ENCODE measurements around the gene ARL5A.
A peak's percentile ranks its signal among the peaks of the same experiment; 100 is the strongest.

Gene ARL5A

DNA sequence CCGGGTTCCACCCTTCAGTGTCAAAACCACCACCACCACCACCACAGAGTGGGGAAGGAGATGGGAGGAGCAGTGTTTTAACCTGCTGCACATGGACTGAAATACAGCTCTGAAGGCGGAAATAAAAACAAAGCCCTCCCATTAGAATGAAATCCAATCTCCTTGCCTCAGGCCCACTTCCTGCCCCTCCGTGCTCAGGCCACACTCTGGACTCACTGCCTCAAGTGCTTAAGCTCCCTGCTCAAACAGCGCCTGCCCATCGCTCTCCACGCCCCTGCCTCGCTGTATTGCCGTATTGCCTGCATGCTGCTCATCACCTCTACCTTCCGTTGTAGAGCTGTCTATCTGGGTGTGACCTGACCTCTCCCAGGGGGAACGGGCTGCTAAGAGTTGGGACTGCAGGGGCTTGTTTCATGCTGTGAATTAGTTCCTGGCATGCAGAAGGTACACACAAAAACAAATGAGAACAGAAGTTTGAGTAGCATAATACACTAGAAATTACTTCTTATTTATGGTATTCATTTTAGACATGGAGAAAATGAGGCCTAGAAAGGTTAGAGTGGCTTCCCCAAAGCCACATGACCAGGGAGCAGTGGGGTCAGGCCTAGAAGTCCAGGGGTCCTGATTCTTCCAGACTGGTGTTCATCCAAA is 62.3 kb downstream of the ARL5A start:
- DNase-seq, result peak; percentile 20 to 72 (median 32)

DNA sequence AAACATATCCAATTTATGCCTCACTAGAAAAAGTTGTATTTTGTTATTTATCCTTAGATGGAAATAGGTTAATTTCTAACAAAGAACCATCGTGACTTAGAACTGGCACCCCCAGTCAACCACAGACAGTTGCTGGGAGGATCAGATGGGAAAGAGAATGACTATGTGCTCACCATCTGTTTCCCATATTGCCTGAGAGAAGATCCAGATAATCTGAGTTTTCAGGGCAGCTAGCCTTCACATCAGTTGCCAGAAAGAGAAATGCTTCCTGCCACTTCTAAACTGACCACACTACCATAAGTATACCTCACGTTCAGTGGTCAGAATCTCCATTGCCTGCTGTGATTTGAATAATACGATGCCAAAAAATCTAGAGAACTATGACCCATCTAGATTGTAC is 65.5 kb downstream of the ARL5A start:
- no peak for DNase-seq

DNA sequence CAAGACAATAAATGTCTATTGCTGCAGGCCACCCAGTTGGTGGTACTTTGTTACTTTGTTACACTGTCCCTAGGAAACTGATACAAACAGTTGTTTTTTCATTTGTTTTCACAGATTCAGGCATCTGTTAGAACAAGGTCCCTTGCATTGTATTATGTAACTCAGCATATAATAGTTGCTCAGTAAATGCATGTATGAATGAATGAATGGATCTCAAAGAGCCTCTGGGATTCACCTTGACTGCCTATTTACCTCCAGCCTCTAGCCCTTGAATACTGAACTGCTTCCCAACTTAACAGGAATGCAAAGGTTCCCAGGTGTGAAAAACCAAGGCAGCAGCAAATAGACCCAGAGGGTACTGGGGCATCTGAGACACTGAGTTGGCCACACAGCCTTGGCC is 66.5 kb downstream of the ARL5A start:
- DNase-seq, result no peak

DNA sequence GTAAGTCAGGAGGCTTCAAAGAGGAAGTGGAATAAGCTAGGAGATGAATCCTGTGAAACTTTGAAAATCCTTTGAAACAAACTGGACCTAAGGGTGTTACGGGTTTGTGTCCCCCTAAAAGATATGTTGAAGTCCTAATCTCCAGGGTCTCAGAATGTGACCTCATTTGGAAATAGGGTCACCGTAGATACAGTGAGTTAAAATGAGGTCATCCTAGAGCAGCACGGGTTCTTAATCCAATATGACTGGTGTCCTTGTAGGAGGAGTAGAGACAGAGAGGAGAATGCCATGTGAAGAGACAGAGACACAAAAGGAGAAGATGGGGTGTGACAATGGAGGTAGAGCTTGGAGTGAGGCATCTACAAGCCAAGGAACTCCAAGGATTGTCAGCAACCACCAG is 67.0 kb downstream of the ARL5A start:
- DNase-seq, result no peak

DNA sequence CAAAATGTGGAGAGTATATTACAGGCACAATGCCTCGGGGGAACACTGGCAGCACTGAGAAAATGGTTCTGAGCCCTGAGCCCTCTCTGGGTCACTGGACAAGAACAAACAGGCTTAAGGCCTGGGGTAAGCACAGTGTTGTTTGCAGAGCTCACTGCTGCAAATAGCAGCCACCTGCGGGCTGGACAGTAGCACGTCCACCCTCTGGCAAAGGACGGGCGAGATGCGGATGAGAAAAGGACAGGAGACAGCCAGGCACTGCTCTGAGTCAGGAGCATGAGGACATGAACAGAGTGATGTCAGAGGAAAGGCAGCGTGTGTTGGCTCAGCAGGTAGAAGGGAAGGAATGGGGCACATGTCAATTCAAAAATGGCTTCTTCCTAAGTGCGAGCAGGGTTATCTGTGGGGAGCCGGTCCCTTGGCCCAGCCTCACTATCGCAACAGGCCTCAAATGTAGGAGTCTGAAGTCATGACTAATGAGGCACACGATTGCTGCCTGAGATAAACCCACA is 68.0 kb downstream of the ARL5A start:
- DNase-seq, result peak in 1 of 3 experiments; percentile 12

DNA sequence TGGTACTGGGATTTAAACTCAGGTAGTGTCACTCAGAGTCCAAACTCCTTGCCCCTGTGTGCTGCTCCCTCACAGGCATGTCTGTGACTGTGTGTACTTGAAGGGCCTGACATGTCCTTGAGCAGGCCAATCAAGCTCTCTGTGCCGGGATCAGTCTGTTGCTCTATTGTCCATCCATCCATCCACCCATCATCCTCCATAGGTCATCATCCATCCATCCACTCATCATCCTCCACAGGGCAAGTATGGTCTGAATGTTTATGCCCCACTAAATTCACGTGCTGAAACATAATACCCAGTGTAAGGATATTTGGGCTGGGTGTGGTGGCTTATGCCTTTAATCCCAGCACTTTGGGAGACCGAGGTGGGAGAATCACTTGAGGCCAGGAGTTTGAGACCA is 69.5 kb downstream of the ARL5A start:
- no peak for DNase-seq

GRCh38 chr2:151757861-151758260 is 70.4 kb downstream of the ARL5A start:
- peak in 2 of 3 experiments; percentile 21 to 28 for DNase-seq

- DNase-seq, result peak in 2 of 3 experiments; percentile 11 to 20
Observed at GRCh38 chr2:151756820-151757219, 71.4 kb downstream of the ARL5A start.

GRCh38 chr2:151754253-151754897 is 73.8 kb downstream of the ARL5A start:
- DNase-seq, result no peak

DNA sequence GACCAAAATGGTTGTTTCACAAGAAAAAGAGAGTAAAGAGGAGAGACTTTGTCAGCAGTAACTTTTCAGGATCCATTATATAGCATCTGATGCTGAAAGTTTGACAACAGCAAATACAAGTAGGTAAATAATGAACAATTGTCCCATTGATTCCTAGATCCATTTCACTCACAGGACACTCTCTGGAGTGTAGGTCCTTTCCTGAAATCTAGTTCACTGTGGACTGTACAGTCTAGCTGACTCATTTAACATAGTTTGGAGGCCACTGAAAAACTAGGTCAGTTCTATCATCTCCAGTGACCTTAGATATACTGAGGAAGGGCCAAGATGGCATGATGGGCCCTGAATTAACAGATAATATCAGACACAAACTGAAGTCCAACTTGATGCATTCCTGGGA is 74.7 kb downstream of the ARL5A start:
- no peak for DNase-seq

All from NCI-H1417 (cell line).